Dendritic cell treated with granulocyte-macrophage colony-stimulating factor and Interleukin-4, amounts not matched to agents 40 ng/mL and 50 ng/mL, for 4 days (primary cell): ENCODE results near the gene ITGA3.

Source experiments
- H3K27ac Mint-ChIP-seq: one replicate; pipeline ENCODE4 v1.8.0; 2022; ENCODE audit warnings: mild to moderate bottlenecking, mixed read lengths
- H3K27me3 Mint-ChIP-seq: one replicate; pipeline ENCODE4 v1.8.0; 2022; ENCODE audit warnings: mild to moderate bottlenecking, mixed read lengths
- H3K36me3 Mint-ChIP-seq: one replicate; pipeline ENCODE4 v1.8.0; 2022; ENCODE audit warnings: low read depth, mixed read lengths
- H3K4me1 Mint-ChIP-seq: one replicate; pipeline ENCODE4 v1.8.0; 2022; ENCODE audit warnings: low read depth, mixed read lengths
- H3K4me3 Mint-ChIP-seq: one replicate; pipeline ENCODE4 v1.8.0; 2022; ENCODE audit warnings: mild to moderate bottlenecking, moderate library complexity, mixed read lengths
- H3K9me3 Mint-ChIP-seq: one replicate; pipeline ENCODE4 v1.8.0; 2022; ENCODE audit warnings: mixed read lengths
- intact Hi-C: fragments of 100-400 bp; cut with micrococcal nuclease; formaldehyde crosslinking; loops from one replicate; pipeline ENCODE4 v1.15.0; 2022

The ITGA3 gene

GRCh38 chr17:50102164-50102991 lies 46.5 kb downstream of the ITGA3 start:
- peaks cover 10% of the 10 kb centered on the region for H3K4me1 Mint-ChIP-seq

GRCh38 chr17:50103252-50103651 lies 47.3 kb downstream of the ITGA3 start:
- Mint-ChIP-seq H3K4me3 (no peak overlapping the region), H3K9me3 (no peaks in the 10 kb centered on the region), H3K27me3 (no peaks in the 10 kb centered on the region), H3K4me1 (peaks cover 5% of the 10 kb centered on the region), H3K36me3 (peaks cover 74% of the 10 kb centered on the region), H3K27ac (no peak overlapping the region)
- intact Hi-C loops = no loop called here

More at GRCh38 chr17:50102164-50102991, 46.5 kb downstream of the ITGA3 start:
- Mint-ChIP-seq H3K36me3 (peaks cover 70% of the 10 kb centered on the region), H3K27ac (no peak overlapping the region), H3K4me3 (no peak overlapping the region), H3K9me3 (no peaks in the 10 kb centered on the region), H3K27me3 (no peaks in the 10 kb centered on the region)
- intact Hi-C loops = no loop called here

GRCh38 chr17:50103941-50104340 lies 48.0 kb downstream of the ITGA3 start:
- intact Hi-C loops = no loop called here
- peaks cover under 1% of the 10 kb centered on the region for H3K4me1 Mint-ChIP-seq
- H3K27ac Mint-ChIP-seq = no peak overlapping the region
- H3K27me3 Mint-ChIP-seq = no peaks in the 10 kb centered on the region
- no peaks in the 10 kb centered on the region for H3K9me3 Mint-ChIP-seq
- no peak overlapping the region for H3K4me3 Mint-ChIP-seq
- H3K36me3 Mint-ChIP-seq = peaks cover 74% of the 10 kb centered on the region

GRCh38 chr17:50105811-50106210 lies 49.9 kb downstream of the ITGA3 start:
- Mint-ChIP-seq H3K9me3 (no peaks in the 10 kb centered on the region), H3K36me3 (peaks cover 74% of the 10 kb centered on the region), H3K27ac (no peak overlapping the region), H3K4me1 (no peaks in the 10 kb centered on the region), H3K4me3 (no peak overlapping the region), H3K27me3 (no peaks in the 10 kb centered on the region)
- intact Hi-C loops = no loop called here

- Mint-ChIP-seq H3K36me3 (peaks cover 72% of the 10 kb centered on the region), H3K27ac (no peak overlapping the region), H3K9me3 (no peaks in the 10 kb centered on the region), H3K4me1 (no peaks in the 10 kb centered on the region), H3K27me3 (no peaks in the 10 kb centered on the region), H3K4me3 (no peak overlapping the region)
- intact Hi-C loops = no loop called here
These were observed 50.7 kb downstream of the ITGA3 start for GRCh38 chr17:50106393-50107131.

GRCh38 chr17:50107790-50108414 lies 52.0 kb downstream of the ITGA3 start:
- H3K4me1 Mint-ChIP-seq = peaks cover 6% of the 10 kb centered on the region
- H3K4me3 Mint-ChIP-seq = no peak overlapping the region
- no peak overlapping the region for H3K27ac Mint-ChIP-seq
- peaks cover 2% of the 10 kb centered on the region for H3K27me3 Mint-ChIP-seq
- H3K9me3 Mint-ChIP-seq = no peaks in the 10 kb centered on the region
- intact Hi-C loops = no loop called here
- peaks cover 66% of the 10 kb centered on the region for H3K36me3 Mint-ChIP-seq

GRCh38 chr17:50108556-50108955 lies 52.6 kb downstream of the ITGA3 start:
- H3K36me3 Mint-ChIP-seq = peaks cover 66% of the 10 kb centered on the region
- intact Hi-C loops = no loop called here
- H3K27ac Mint-ChIP-seq = no peak overlapping the region
- H3K4me1 Mint-ChIP-seq = peaks cover 8% of the 10 kb centered on the region
- H3K4me3 Mint-ChIP-seq = no peak overlapping the region
- no peaks in the 10 kb centered on the region for H3K9me3 Mint-ChIP-seq
- peaks cover 9% of the 10 kb centered on the region for H3K27me3 Mint-ChIP-seq

- intact Hi-C loops = no loop called here
- peaks cover 15% of the 10 kb centered on the region for H3K27me3 Mint-ChIP-seq
- H3K9me3 Mint-ChIP-seq = no peaks in the 10 kb centered on the region
- H3K36me3 Mint-ChIP-seq = peaks cover 66% of the 10 kb centered on the region
- no peak overlapping the region for H3K4me3 Mint-ChIP-seq
- peaks cover 13% of the 10 kb centered on the region for H3K4me1 Mint-ChIP-seq
- no peak overlapping the region for H3K27ac Mint-ChIP-seq
These were observed 53.3 kb downstream of the ITGA3 start for GRCh38 chr17:50109207-50109606.

- Mint-ChIP-seq H3K27ac (no peak overlapping the region), H3K4me1 (peaks cover 16% of the 10 kb centered on the region), H3K36me3 (peaks cover 63% of the 10 kb centered on the region), H3K9me3 (no peaks in the 10 kb centered on the region), H3K27me3 (peaks cover 20% of the 10 kb centered on the region), H3K4me3 (no peak overlapping the region)
- intact Hi-C loops = no loop called here
These were observed 53.9 kb downstream of the ITGA3 start for GRCh38 chr17:50109785-50110184.

GRCh38 chr17:50110591-50111349 lies 54.9 kb downstream of the ITGA3 start:
- peaks cover 30% of the 10 kb centered on the region for H3K27me3 Mint-ChIP-seq
- H3K4me1 Mint-ChIP-seq = peaks cover 21% of the 10 kb centered on the region
- H3K9me3 Mint-ChIP-seq = no peaks in the 10 kb centered on the region
- no peak overlapping the region for H3K4me3 Mint-ChIP-seq
- intact Hi-C loops = no loop called here
- H3K27ac Mint-ChIP-seq = no peak overlapping the region
- H3K36me3 Mint-ChIP-seq = peaks cover 53% of the 10 kb centered on the region

- Mint-ChIP-seq H3K9me3 (no peaks in the 10 kb centered on the region), H3K27me3 (peaks cover 42% of the 10 kb centered on the region), H3K36me3 (peaks cover 44% of the 10 kb centered on the region), H3K4me3 (no peak overlapping the region), H3K27ac (no peak overlapping the region), H3K4me1 (peaks cover 24% of the 10 kb centered on the region)
- intact Hi-C loops = no loop called here
These were observed 56.1 kb downstream of the ITGA3 start for GRCh38 chr17:50111673-50112655.

- Mint-ChIP-seq H3K4me1 (peaks cover 29% of the 10 kb centered on the region), H3K9me3 (no peaks in the 10 kb centered on the region), H3K36me3 (peaks cover 36% of the 10 kb centered on the region), H3K4me3 (no peak overlapping the region), H3K27ac (no peak overlapping the region), H3K27me3 (peaks cover 48% of the 10 kb centered on the region)
- intact Hi-C loops = no loop called here
These were observed 56.8 kb downstream of the ITGA3 start for GRCh38 chr17:50112694-50113093.
